Upper lobe of right lung (tissue), 1 donor: ENCODE data around the gene IRX5. TPM values are rescaled to one million over a fixed set of nuclear protein-coding genes. Genes with fewer than 3 reads are reported as not detected.

ENCODE experiments used
- ATAC-seq: fragments of 200-7000 bp; cut with Tn5 transposase; one replicate; pipeline ENCODE4 v1.9.1; 2020; ENCODE audit warnings: mild to moderate bottlenecking, moderate library complexity
- DNase-seq: peaks from one replicate; pipeline ENCODE4 v3.0.0-alpha.2; 2020
- H3K27ac ChIP-seq: fragments of 200-600 bp; one replicate; pipeline ENCODE4 v1.8.0; 2022
- H3K27me3 ChIP-seq: fragments of 200-600 bp; one replicate; pipeline ENCODE4 v1.8.0; 2022; ENCODE audit warnings: mild to moderate bottlenecking
- H3K36me3 ChIP-seq: fragments of 200-600 bp; one replicate; pipeline ENCODE4 v1.8.0; 2022
- H3K4me1 ChIP-seq: fragments of 200-600 bp; one replicate; pipeline ENCODE4 v1.8.0; 2022
- H3K4me3 ChIP-seq: fragments of 200-600 bp; one replicate; pipeline ENCODE4 v1.8.0; 2022; ENCODE audit warnings: mild to moderate bottlenecking
- H3K9me3 ChIP-seq: fragments of 200-600 bp; one replicate; pipeline ENCODE4 v1.8.0; 2022
- CTCF ChIP-seq: fragments of 200-600 bp; IDR thresholded peaks from one replicate; pipeline ENCODE4 v1.8.0; 2022; ENCODE audit warnings: antibody characterized with exemption
- intact Hi-C: fragments of 100-400 bp; cut with DNase I; formaldehyde crosslinking; loops from one replicate; pipeline ENCODE4 v1.11.0; 2022
- total RNA-seq: library from RNA; stranded (reverse); fragmentation: NEBNext Ultra II Directional; extraction: Animal tissue kit (Norgen Biotek cat#: 25700); gene quantifications from one replicate; pipeline ENCODE4 v1.2.1, GENCODE V29; 2021
- donor health status: DM: no; HTN: yes; CAD: no; lungs with severe emphysema.

Gene IRX5
- total RNA-seq, 1 donor from 2014 or later, result 23.3 TPM

- intact Hi-C loops, result no loop called here
- H3K4me1 ChIP-seq, result no peaks in the 10 kb centered on the region
- H3K36me3 ChIP-seq, result no peaks in the 10 kb centered on the region
- ATAC-seq, result no peak
- no peak for DNase-seq
- no peak overlapping the region for H3K27ac ChIP-seq
- H3K9me3 ChIP-seq, result no peaks in the 10 kb centered on the region
- H3K4me3 ChIP-seq, result no peak overlapping the region
- TF ChIP-seq CTCF, result no peak
- peaks cover 13% of the 10 kb centered on the region for H3K27me3 ChIP-seq
Observed at GRCh38 chr16:54955757-54956156, 25.1 kb downstream of the IRX5 start.

GRCh38 chr16:54957403-54958166 is 26.9 kb downstream of the IRX5 start:
- peak; percentile 45 for TF ChIP-seq CTCF
- no peaks in the 10 kb centered on the region for H3K9me3 ChIP-seq
- H3K27ac ChIP-seq, result no peak overlapping the region
- H3K27me3 ChIP-seq, result peaks cover 5% of the 10 kb centered on the region
- DNase-seq (no peak), ATAC-seq (peak; percentile 69)
- H3K4me1 ChIP-seq, result no peaks in the 10 kb centered on the region
- no peaks in the 10 kb centered on the region for H3K36me3 ChIP-seq
- intact Hi-C loops, result no loop called here
- no peak overlapping the region for H3K4me3 ChIP-seq

GRCh38 chr16:54962045-54962444 is 31.4 kb downstream of the IRX5 start:
- H3K9me3 ChIP-seq, result no peaks in the 10 kb centered on the region
- TF ChIP-seq CTCF, result no peak
- no peak overlapping the region for H3K27ac ChIP-seq
- intact Hi-C loops, result no loop called here
- H3K4me3 ChIP-seq, result no peak overlapping the region
- no peaks in the 10 kb centered on the region for H3K27me3 ChIP-seq
- DNase-seq, result no peak
- ATAC-seq, result no peak
- no peaks in the 10 kb centered on the region for H3K4me1 ChIP-seq
- H3K36me3 ChIP-seq, result no peaks in the 10 kb centered on the region

- H3K4me1 ChIP-seq, result no peaks in the 10 kb centered on the region
- TF ChIP-seq CTCF, result no peak
- H3K27me3 ChIP-seq, result no peaks in the 10 kb centered on the region
- intact Hi-C loops, result no loop called here
- H3K4me3 ChIP-seq, result no peak overlapping the region
- H3K27ac ChIP-seq, result no peak overlapping the region
- no peaks in the 10 kb centered on the region for H3K9me3 ChIP-seq
- DNase-seq, result no peak
- H3K36me3 ChIP-seq, result no peaks in the 10 kb centered on the region
- no peak for ATAC-seq
Observed at GRCh38 chr16:54964239-54964638, 33.6 kb downstream of the IRX5 start.

- H3K9me3 ChIP-seq, result no peaks in the 10 kb centered on the region
- no peak overlapping the region for H3K27ac ChIP-seq
- ATAC-seq, result no peak
- no peak overlapping the region for H3K4me3 ChIP-seq
- no peak for TF ChIP-seq CTCF
- DNase-seq, result no peak
- no peaks in the 10 kb centered on the region for H3K4me1 ChIP-seq
- no peaks in the 10 kb centered on the region for H3K27me3 ChIP-seq
- H3K36me3 ChIP-seq, result no peaks in the 10 kb centered on the region
- intact Hi-C loops, result no loop called here
Observed at GRCh38 chr16:54965464-54965863, 34.8 kb downstream of the IRX5 start.
